A673 (cell line): ENCODE results near the gene AKR1C3. TPM values are rescaled to one million over a fixed set of nuclear protein-coding genes. Genes with fewer than 3 reads are reported as not detected.

ENCODE experiments used
- BruUV-seq: library from RNA; stranded (reverse); fragments of 400-500 nt; replicated peaks from 2 replicates; lab custom pipeline; 2021; lab: Mats Ljungman, UMichigan
- CTCF ChIA-PET: fragments of 300-600 bp; sonication (Branson Sonifier 250); formaldehyde crosslinking; loops from one replicate; lab custom pipeline; 2022; ENCODE audit warnings: antibody characterized with exemption; lab: Charles Lee
- POLR2A ChIA-PET: fragments of 300-600 bp; sonication (Branson Sonifier 250); formaldehyde crosslinking; loops from one replicate; lab custom pipeline; 2022; ENCODE audit warnings: antibody characterized with exemption; ENCODE audit not compliant: low non-redundant PET; lab: Charles Lee
- DNase-seq: peaks from one replicate; pipeline ENCODE4 v3.0.0-alpha.2; 2015; ENCODE audit warnings: low spot score
- H3K27ac ChIP-seq: fragments of 200-600 bp; sonication (generic); 2 replicates; pipeline ENCODE4 v1.5.1; 2016; ENCODE audit warnings: mixed run types, low read depth, mild to moderate bottlenecking, mixed read lengths, antibody characterized with exemption, low read length; ENCODE audit not compliant: poor library complexity, severe bottlenecking
- H3K27me3 ChIP-seq: fragments of 200-600 bp; sonication (generic); replicated peaks from 2 replicates; pipeline ENCODE4 v1.6.1; 2017; ENCODE audit warnings: mixed run types, low read depth, mild to moderate bottlenecking, mixed read lengths, antibody characterized with exemption, low read length; ENCODE audit not compliant: insufficient read depth, poor library complexity
- H3K36me3 ChIP-seq: fragments of 200-600 bp; sonication (generic); 2 replicates; pipeline ENCODE4 v1.6.1; 2016; ENCODE audit warnings: mixed run types, mild to moderate bottlenecking, mixed read lengths, antibody characterized with exemption, low read length; ENCODE audit not compliant: insufficient read depth, poor library complexity, severe bottlenecking
- H3K4me1 ChIP-seq: fragments of 200-600 bp; sonication (generic); 2 replicates; pipeline ENCODE4 v1.6.1; 2017; ENCODE audit warnings: mixed run types, mild to moderate bottlenecking, mixed read lengths, antibody characterized with exemption, low read length; ENCODE audit not compliant: insufficient read depth, poor library complexity, severe bottlenecking
- H3K4me3 ChIP-seq: fragments of 200-600 bp; sonication (generic); 2 replicates; pipeline ENCODE4 v1.5.1; 2016; ENCODE audit warnings: low read depth, mixed run types, mild to moderate bottlenecking, mixed read lengths, low read length; ENCODE audit not compliant: poor library complexity, severe bottlenecking
- H3K9me3 ChIP-seq: fragments of 200-600 bp; sonication (generic); 2 replicates; pipeline ENCODE4 v1.6.1; 2016; ENCODE audit warnings: mixed run types, low read depth, mild to moderate bottlenecking, mixed read lengths, antibody characterized with exemption, low read length; ENCODE audit not compliant: poor library complexity, severe bottlenecking
- CTCF ChIP-seq: fragments of 300-800, 200-600 bp; sonication (generic); conservative IDR thresholded peaks from 2 replicates; pipeline ENCODE4 v1.5.1; 2017; ENCODE audit warnings: low read depth, mild to moderate bottlenecking, antibody characterized with exemption, low read length, moderate library complexity, mixed read lengths
- EZH2 ChIP-seq: fragments of 200-600 bp; sonication (generic); IDR thresholded peaks from 2 replicates; pipeline ENCODE4 v1.6.1; 2017; ENCODE audit warnings: borderline replicate concordance, low read depth, mild to moderate bottlenecking, mixed read lengths, antibody characterized with exemption, low read length; ENCODE audit not compliant: poor library complexity, severe bottlenecking
- intact Hi-C: fragments of 100-400 bp; cut with micrococcal nuclease; formaldehyde crosslinking; loops from one replicate; pipeline ENCODE4 v1.10.0; 2022; ENCODE audit not compliant: unreplicated experiment
- total RNA-seq: library from RNA; stranded (reverse); gene quantifications from 2 replicates; pipeline ENCODE4 v1.2.3, GENCODE V29; 2021

AKR1C3 gene
- total RNA-seq, 1 experiment from 2014 or later = 618 TPM

GRCh38 chr10:5090551-5090950 lies 3.7 kb upstream of the AKR1C3 start:
- intact Hi-C loops = loop anchor here (5.0 to 10.0 kb wide), 2 partner anchors 73 to 294 kb away; no protein-coding TSS in a partner anchor
- no peak overlapping the region for H3K4me3 ChIP-seq
- POLR2A ChIA-PET = no interaction called here
- DNase-seq = no peak
- no peaks in the 10 kb centered on the region for H3K27me3 ChIP-seq
- H3K27ac ChIP-seq = no peak overlapping the region
- TF ChIP-seq CTCF (no peak), EZH2 (no peak)
- CTCF ChIA-PET = no interaction called here
- peaks cover 30% of the 10 kb centered on the region for H3K9me3 ChIP-seq
- peaks cover 6% of the 10 kb centered on the region for H3K36me3 ChIP-seq
- no TSS peak for BruUV-seq
- H3K4me1 ChIP-seq = peaks cover 4% of the 10 kb centered on the region

- POLR2A ChIA-PET = no interaction called here
- peaks cover 30% of the 10 kb centered on the region for H3K9me3 ChIP-seq
- intact Hi-C loops = loop anchor here (5.0 to 10.0 kb wide), 2 partner anchors 74 to 294 kb away; no protein-coding TSS in a partner anchor
- no TSS peak for BruUV-seq
- DNase-seq = no peak
- no peaks in the 10 kb centered on the region for H3K27me3 ChIP-seq
- CTCF ChIA-PET = no interaction called here
- H3K27ac ChIP-seq = no peak overlapping the region
- peaks cover 9% of the 10 kb centered on the region for H3K36me3 ChIP-seq
- H3K4me3 ChIP-seq = no peak overlapping the region
- H3K4me1 ChIP-seq = peaks cover 4% of the 10 kb centered on the region
- TF ChIP-seq CTCF (no peak), EZH2 (no peak)
These were observed 3.0 kb upstream of the AKR1C3 start for GRCh38 chr10:5091196-5091595.

GRCh38 chr10:5092375-5092774 lies 1.8 kb upstream of the AKR1C3 start:
- Histone ChIP-seq H3K4me1 (peaks cover 4% of the 10 kb centered on the region), H3K9me3 (peaks cover 30% of the 10 kb centered on the region), H3K36me3 (peaks cover 21% of the 10 kb centered on the region), H3K27ac (no peak overlapping the region), H3K27me3 (no peaks in the 10 kb centered on the region), H3K4me3 (no peak overlapping the region)
- BruUV-seq = no TSS peak
- CTCF ChIA-PET = interaction anchor here (0.5 kb wide), 1 partner anchor 16 kb away, joined by 3 read pairs; no protein-coding TSS in a partner anchor
- no peak for DNase-seq
- no peak for TF ChIP-seq EZH2
- TF ChIP-seq CTCF = no peak
- POLR2A ChIA-PET = no interaction called here
- intact Hi-C loops = loop anchor here (5.0 to 10.0 kb wide), 2 partner anchors 75 to 292 kb away; no protein-coding TSS in a partner anchor
